Measurements from ENCODE around the gene CAPZB.

The CAPZB gene

GRCh38 chr1:19372602-19373001, 112.7 kb downstream of the CAPZB start:
- peaks cover 9% of the 10 kb centered on the region; the same call in 1 of the 2 replicates for H3K79me2 ChIP-seq (ENCODE audit: low read length)
- H3K9me3 ChIP-seq (replicated peaks; ENCODE audit: insufficient read depth, low read length) = no peaks in the 10 kb centered on the region
- H3K27ac ChIP-seq (ENCODE audit: low read length) = no peak overlapping the region
- H4K20me1 ChIP-seq (ENCODE audit: insufficient read depth, low read length) = 0 out of 2 replicates have a peak, but pooled peaks cover 2% of the 10 kb centered on the region
- 0 out of 2 replicates have a peak, but pooled peaks cover 2% of the 10 kb centered on the region for H3K36me3 ChIP-seq (replicated peaks; ENCODE audit: insufficient read depth, low read length)
- no peak overlapping the region for H3K4me2 ChIP-seq (ENCODE audit: low read depth, low read length)
- H3K4me1 ChIP-seq (ENCODE audit: low read length) = no peaks in the 10 kb centered on the region
- H3F3A ChIP-seq (ENCODE audit: insufficient read depth, low read length) = no peaks in the 10 kb centered on the region
- no peaks in the 10 kb centered on the region for H3K9me2 ChIP-seq (replicated peaks; ENCODE audit: insufficient read depth, low read length)
- no peak for DNase-seq
- H3K9ac ChIP-seq (ENCODE audit: low read length) = no peak overlapping the region
- H3K4me3 ChIP-seq (ENCODE audit: low read length) = no peak overlapping the region
- H3K27me3 ChIP-seq (replicated peaks; ENCODE audit: insufficient read depth, low read length) = no peaks in the 10 kb centered on the region
- TF ChIP-seq EZH2 (optimal IDR thresholded peaks at IDR 0.05; ENCODE audit: low read depth, low read length) (no peak), CTCF (IDR thresholded peaks at IDR 0.05; ENCODE audit: low read length) (no peak), EZH2phosphoT487 (IDR thresholded peaks at IDR 0.05; ENCODE audit: low read length) (no peak)
- H2AFZ ChIP-seq (ENCODE audit: low read length) = no peak overlapping the region

- H3K9me2 ChIP-seq (replicated peaks; ENCODE audit: insufficient read depth, low read length) = no peaks in the 10 kb centered on the region
- H3K27ac ChIP-seq (ENCODE audit: low read length) = no peak overlapping the region
- H3K4me1 ChIP-seq (ENCODE audit: low read length) = no peaks in the 10 kb centered on the region
- DNase-seq = no peak
- no peak overlapping the region for H3K4me3 ChIP-seq (ENCODE audit: low read length)
- H3K79me2 ChIP-seq (ENCODE audit: low read length) = peaks cover 9% of the 10 kb centered on the region; the same call in 1 of the 2 replicates
- 0 out of 2 replicates have a peak, but pooled peaks cover 2% of the 10 kb centered on the region for H4K20me1 ChIP-seq (ENCODE audit: insufficient read depth, low read length)
- no peak overlapping the region for H3K4me2 ChIP-seq (ENCODE audit: low read depth, low read length)
- H3F3A ChIP-seq (ENCODE audit: insufficient read depth, low read length) = no peaks in the 10 kb centered on the region
- H3K9ac ChIP-seq (ENCODE audit: low read length) = no peak overlapping the region
- no peaks in the 10 kb centered on the region for H3K9me3 ChIP-seq (replicated peaks; ENCODE audit: insufficient read depth, low read length)
- H3K27me3 ChIP-seq (replicated peaks; ENCODE audit: insufficient read depth, low read length) = no peaks in the 10 kb centered on the region
- no peaks in the 10 kb centered on the region for H3K36me3 ChIP-seq (replicated peaks; ENCODE audit: insufficient read depth, low read length)
- TF ChIP-seq EZH2 (optimal IDR thresholded peaks at IDR 0.05; ENCODE audit: low read depth, low read length) (no peak), CTCF (IDR thresholded peaks at IDR 0.05; ENCODE audit: low read length) (no peak), EZH2phosphoT487 (IDR thresholded peaks at IDR 0.05; ENCODE audit: low read length) (no peak)
- H2AFZ ChIP-seq (ENCODE audit: low read length) = no peak overlapping the region
These were observed 113.2 kb downstream of the CAPZB start for GRCh38 chr1:19372136-19372514.

GRCh38 chr1:19371226-19372135, 113.9 kb downstream of the CAPZB start:
- Histone ChIP-seq H3K36me3 (replicated peaks; ENCODE audit: insufficient read depth, low read length) (no peaks in the 10 kb centered on the region), H3K9me3 (replicated peaks; ENCODE audit: insufficient read depth, low read length) (no peaks in the 10 kb centered on the region), H3K4me1 (ENCODE audit: low read length) (no peaks in the 10 kb centered on the region), H3K9ac (ENCODE audit: low read length) (no peak overlapping the region), H3K79me2 (ENCODE audit: low read length) (peaks cover 9% of the 10 kb centered on the region; the same call in 1 of the 2 replicates), H4K20me1 (ENCODE audit: insufficient read depth, low read length) (0 out of 2 replicates have a peak, but pooled peaks cover 2% of the 10 kb centered on the region), H2AFZ (ENCODE audit: low read length) (no peak overlapping the region), H3K4me2 (ENCODE audit: low read depth, low read length) (no peak overlapping the region), H3F3A (ENCODE audit: insufficient read depth, low read length) (no peaks in the 10 kb centered on the region), H3K4me3 (ENCODE audit: low read length) (no peak overlapping the region), H3K9me2 (replicated peaks; ENCODE audit: insufficient read depth, low read length) (no peaks in the 10 kb centered on the region), H3K27me3 (replicated peaks; ENCODE audit: insufficient read depth, low read length) (no peaks in the 10 kb centered on the region), H3K27ac (ENCODE audit: low read length) (no peak overlapping the region)
- DNase-seq = no peak
- TF ChIP-seq EZH2 (optimal IDR thresholded peaks at IDR 0.05; ENCODE audit: low read depth, low read length) (no peak), EZH2phosphoT487 (IDR thresholded peaks at IDR 0.05; ENCODE audit: low read length) (no peak), CTCF (IDR thresholded peaks at IDR 0.05; ENCODE audit: low read length) (no peak)
